HepG2 (cell line): ENCODE data around the gene STX4. TPM values are rescaled to one million over a fixed set of nuclear protein-coding genes. Genes with fewer than 3 reads are reported as not detected.

Experiments used
- AKNA ChIP-seq: sonication (generic); formaldehyde crosslinking; IDR thresholded peaks from 2 replicates; pipeline ENCODE4 v1.4.0; 2020; ENCODE audit warnings: missing genetic modification reagents, borderline replicate concordance
- ATAD3A ChIP-seq: sonication (generic); formaldehyde crosslinking; IDR thresholded peaks from 2 replicates; pipeline ENCODE4 v1.4.0; 2020; ENCODE audit warnings: missing genetic modification reagents
- CCAR2 ChIP-seq: fragments of 200-400 bp; formaldehyde crosslinking; optimal IDR thresholded peaks from 2 replicates; pipeline ENCODE3; 2018; ENCODE audit warnings: low read depth, mild to moderate bottlenecking, low read length, moderate library complexity
- HIC2 ChIP-seq: sonication (generic); formaldehyde crosslinking; IDR thresholded peaks from 2 replicates; pipeline ENCODE4 v1.9.0; 2022; ENCODE audit warnings: low read depth, missing genetic modification reagents
- ISL2 ChIP-seq: sonication (generic); formaldehyde crosslinking; IDR thresholded peaks from 2 replicates; pipeline ENCODE4 v1.5.0; 2020; ENCODE audit warnings: missing genetic modification reagents
- KLF16 ChIP-seq, 2 experiments: sonication (generic) in 1 of 2; formaldehyde crosslinking in 1 of 2; IDR thresholded peaks; 2 replicates each; pipeline versions ENCODE4 v1.6.1 to v1.8.0; 2016 to 2023; ENCODE audit warnings: missing genetic modification reagents in 2 of 2, missing compliant biosample characterization in 1 of 2
- KLF9 ChIP-seq: IDR thresholded peaks from 2 replicates; pipeline ENCODE4 v1.6.1; 2016; ENCODE audit warnings: low read depth
- MEIS2 ChIP-seq: sonication (generic); formaldehyde crosslinking; IDR thresholded peaks from 2 replicates; pipeline ENCODE4 v1.9.0; 2021; ENCODE audit warnings: mild to moderate bottlenecking, missing genetic modification reagents
- MXD1 ChIP-seq: sonication (generic); formaldehyde crosslinking; IDR thresholded peaks from 2 replicates; pipeline ENCODE4 v1.4.0; 2020; ENCODE audit warnings: mild to moderate bottlenecking, missing genetic modification reagents
- POLR2G ChIP-seq: fragments of 200-400 bp; formaldehyde crosslinking; IDR thresholded peaks from 2 replicates; pipeline ENCODE4 v1.6.1; 2018; ENCODE audit warnings: mild to moderate bottlenecking, low read depth, low read length, moderate library complexity
- XRCC5 ChIP-seq: fragments of 200-400 bp; formaldehyde crosslinking; optimal IDR thresholded peaks from 2 replicates; pipeline ENCODE3; 2017; ENCODE audit warnings: mild to moderate bottlenecking, low read length
- ZBTB43 ChIP-seq: sonication (generic); formaldehyde crosslinking; conservative IDR thresholded peaks from 2 replicates; pipeline ENCODE4 v1.4.0; 2020; ENCODE audit warnings: missing genetic modification reagents
- ZFAT ChIP-seq: sonication (generic); formaldehyde crosslinking; conservative IDR thresholded peaks from 2 replicates; pipeline ENCODE4 v1.8.1; 2023; ENCODE audit warnings: missing genetic modification reagents, inconsistent platforms
- ZFP36L2 ChIP-seq: sonication (generic); formaldehyde crosslinking; IDR thresholded peaks from 2 replicates; pipeline ENCODE4 v1.4.0; 2020; ENCODE audit warnings: missing genetic modification reagents
- ZNF660 ChIP-seq: sonication (generic); formaldehyde crosslinking; IDR thresholded peaks from 2 replicates; pipeline ENCODE4 v1.5.1; 2020; ENCODE audit warnings: mild to moderate bottlenecking, low read depth, missing genetic modification reagents, borderline replicate concordance
- ZNF703 ChIP-seq: sonication (generic); formaldehyde crosslinking; IDR thresholded peaks from 2 replicates; pipeline ENCODE4 v1.5.1; 2020; ENCODE audit warnings: missing genetic modification reagents, mild to moderate bottlenecking, moderate library complexity, borderline replicate concordance
- ZSCAN20 ChIP-seq: sonication (generic); formaldehyde crosslinking; IDR thresholded peaks from 2 replicates; pipeline ENCODE4 v1.4.0; 2020; ENCODE audit warnings: missing genetic modification reagents, mild to moderate bottlenecking, borderline replicate concordance
- ZXDC ChIP-seq: sonication (generic); formaldehyde crosslinking; IDR thresholded peaks from 2 replicates; pipeline ENCODE4 v1.5.0; 2020; ENCODE audit warnings: mild to moderate bottlenecking, missing genetic modification reagents
- polyA plus RNA-seq, 8 experiments: library from polyadenylated mRNA; depleted of rRNA in 3 of 8; stranded (reverse) in 7 of 8; unstranded in 1 of 8; fragments of >200 nt; fragmentation: Illumina TruSeq in 4 of 8; extraction: Trizol in 4 of 8; gene quantifications; 2 replicates each; pipeline versions ENCODE4 v1.2.1 to v1.2.3, GENCODE V29; 2011 to 2016; ENCODE audit warnings: low read depth in 4 of 8, missing spikeins in 1 of 8, mixed read lengths in 1 of 8; ENCODE audit not compliant: insufficient read depth in 1 of 8
- total RNA-seq, 5 experiments: library from RNA; depleted of rRNA; stranded (reverse); fragments of >200 nt; fragmentation: Illumina TruSeq; extraction: Trizol; gene quantifications; 2 replicates each; pipeline ENCODE4 v1.2.3, GENCODE V29; 2016; ENCODE audit warnings: low read depth in 1 of 5

STX4 gene
- total and polyA plus RNA-seq, 2 of the 13 experiments (the other 11 are each of a cell fraction or from before 2014, with no cell fraction given), result 29.2 to 34.6 TPM

- TF ChIP-seq ZFP36L2 (CRISPR knock-in tag) (no peak), CCAR2 (no peak), ZFAT (CRISPR knock-in tag) (no peak), KLF9 (CRISPR knock-in tag) (peak; percentile 79; the same call in 1 of the 2 replicates), ISL2 (peak; percentile 75), XRCC5 (peak; percentile 91), ZBTB43 (CRISPR knock-in tag) (0 out of 2 replicates have a peak, but pooled peaks have one; percentile 8), HIC2 (no peak), ZSCAN20 (CRISPR knock-in tag) (no peak), MXD1 (CRISPR knock-in tag) (0 out of 2 replicates have a peak, but pooled peaks have one; percentile 36), AKNA (CRISPR knock-in tag) (no peak), ZNF703 (CRISPR knock-in tag) (no peak), ZNF660 (CRISPR knock-in tag) (no peak), MEIS2 (no peak; the same call in none of the 2 replicates), ATAD3A (CRISPR knock-in tag) (no peak), KLF16 (CRISPR knock-in tag; IDR thresholded peaks at IDR 0.05) (no peak), ZXDC (CRISPR knock-in tag) (peak; percentile 68), POLR2G (peak; percentile 85)
These were observed 48.5 kb upstream of the STX4 start, which contains the start of gene HSD3B7 (continued) for GRCh38 chr16:30984669-30985400.
